ENCODE data around the gene OR2F2.

The OR2F2 gene

GRCh38 chr7:143954544-143954943 is 19.5 kb downstream of the OR2F2 start, which contains the start of gene OR2F1:
OR2F1 (plus strand) TSS chr7:143954844; CDS start chr7:143959971, 5,127 bp downstream.
- no peaks in the 10 kb centered on the region for H3K79me2 ChIP-seq (ENCODE audit: low read length)
- no peak within 1 kb of the TSS for H3K27ac ChIP-seq (ENCODE audit: low read length)
- TF ChIP-seq CTCF (IDR thresholded peaks at IDR 0.05; ENCODE audit: low read depth, low read length) (no peak), EZH2phosphoT487 (IDR thresholded peaks at IDR 0.05; ENCODE audit: low read depth) (no peak)
- H3K9ac ChIP-seq (ENCODE audit: low read length): no peak within 1 kb of the TSS
- H3K27me3 ChIP-seq (ENCODE audit: low read depth, low read length): peaks cover 24% of the 10 kb centered on the region
- no peak within 1 kb of the TSS for H3K4me2 ChIP-seq (ENCODE audit: low read length)
- H3K9me3 ChIP-seq (ENCODE audit: insufficient read depth, low read length): no peaks in the 10 kb centered on the region
- H4K20me1 ChIP-seq (ENCODE audit: insufficient read depth, low read length): no peaks in the 10 kb centered on the region
- H3K4me3 ChIP-seq (ENCODE audit: low read length): no peak within 1 kb of the TSS
- H3K4me1 ChIP-seq (ENCODE audit: low read length): no peaks in the 10 kb centered on the region
- no peak within 1 kb of the TSS for H2AFZ ChIP-seq (ENCODE audit: low read depth, low read length)
- no peaks in the 10 kb centered on the region for H3K36me3 ChIP-seq (replicated peaks; ENCODE audit: low read depth, low read length)

DNA sequence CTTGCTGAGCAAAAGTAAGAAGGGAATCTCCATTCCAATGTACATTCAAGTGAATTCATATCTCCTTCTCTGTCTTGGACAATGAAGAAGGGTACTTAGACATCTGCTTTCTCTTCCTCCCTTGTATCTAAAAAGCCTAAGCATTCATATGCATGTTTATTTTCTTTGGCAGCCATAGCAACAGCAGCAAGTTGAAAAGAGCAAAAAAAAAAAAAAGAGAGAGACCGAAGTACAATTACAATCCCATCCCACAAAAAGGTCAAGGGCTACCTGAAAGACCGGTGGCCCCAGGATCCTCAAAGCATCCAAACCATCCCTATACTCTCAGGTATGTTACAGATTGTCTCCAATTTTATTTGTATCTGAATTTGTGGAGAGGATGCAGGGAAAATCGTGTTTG is 23.7 kb downstream of the OR2F2 start:
- H3K4me2 ChIP-seq (ENCODE audit: low read length): no peak overlapping the region
- no peaks in the 10 kb centered on the region for H4K20me1 ChIP-seq (ENCODE audit: insufficient read depth, low read length)
- H3K27ac ChIP-seq (ENCODE audit: low read length): no peak overlapping the region
- H3K9ac ChIP-seq (ENCODE audit: low read length): no peak overlapping the region
- no peaks in the 10 kb centered on the region for H3K9me3 ChIP-seq (ENCODE audit: insufficient read depth, low read length)
- TF ChIP-seq CTCF (IDR thresholded peaks at IDR 0.05; ENCODE audit: low read depth, low read length) (no peak), EZH2phosphoT487 (IDR thresholded peaks at IDR 0.05; ENCODE audit: low read depth) (no peak)
- no peak overlapping the region for H2AFZ ChIP-seq (ENCODE audit: low read depth, low read length)
- no peaks in the 10 kb centered on the region for H3K4me1 ChIP-seq (ENCODE audit: low read length)
- H3K79me2 ChIP-seq (ENCODE audit: low read length): no peaks in the 10 kb centered on the region
- H3K36me3 ChIP-seq (replicated peaks; ENCODE audit: low read depth, low read length): no peaks in the 10 kb centered on the region
- H3K4me3 ChIP-seq (ENCODE audit: low read length): no peak overlapping the region
- peaks cover 19% of the 10 kb centered on the region for H3K27me3 ChIP-seq (ENCODE audit: low read depth, low read length)

DNA sequence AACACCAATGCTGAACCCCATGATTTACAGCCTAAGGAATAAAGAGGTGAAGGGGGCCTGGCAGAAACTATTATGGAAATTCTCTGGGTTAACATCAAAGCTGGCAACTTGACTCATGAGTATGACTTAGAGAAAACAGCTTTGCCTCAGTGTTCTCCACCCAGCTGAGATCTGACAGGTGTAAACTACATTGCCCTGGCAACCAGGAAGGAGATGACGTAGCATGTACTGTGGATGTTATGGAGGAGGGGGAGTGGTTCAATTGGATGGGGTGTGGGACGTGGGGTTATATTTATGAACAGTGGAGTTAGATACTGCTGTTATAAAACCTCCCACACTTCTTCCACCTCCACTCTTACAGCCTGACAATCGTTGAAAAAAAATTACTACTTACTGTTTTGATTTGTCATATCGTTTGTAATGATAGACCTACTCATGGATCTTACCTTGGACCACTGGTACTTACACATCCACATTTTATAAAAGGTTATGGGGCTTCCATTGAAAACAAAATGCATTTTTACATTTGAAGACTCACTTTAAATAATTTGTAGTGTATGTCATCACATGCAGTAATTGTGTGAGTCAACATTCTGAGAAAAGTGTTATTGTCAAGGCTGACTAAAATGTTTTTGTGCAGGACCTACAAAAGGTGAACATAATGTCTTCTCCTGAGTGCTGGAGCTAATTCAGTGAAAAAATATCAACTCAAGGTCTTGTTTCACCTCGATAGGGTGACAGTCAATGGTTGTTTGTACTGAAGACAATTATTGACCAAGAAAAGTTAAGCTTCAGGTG is 26.0 kb downstream of the OR2F2 start:
- Histone ChIP-seq H3K4me1 (ENCODE audit: low read length) (no peaks in the 10 kb centered on the region), H3K4me2 (ENCODE audit: low read length) (no peak overlapping the region), H3K4me3 (ENCODE audit: low read length) (no peak overlapping the region), H3K9ac (ENCODE audit: low read length) (no peak overlapping the region), H3K27me3 (ENCODE audit: low read depth, low read length) (peaks cover 14% of the 10 kb centered on the region), H3K79me2 (ENCODE audit: low read length) (no peaks in the 10 kb centered on the region), H4K20me1 (ENCODE audit: insufficient read depth, low read length) (no peaks in the 10 kb centered on the region), H3K36me3 (replicated peaks; ENCODE audit: low read depth, low read length) (no peaks in the 10 kb centered on the region), H3K27ac (ENCODE audit: low read length) (no peak overlapping the region), H3K9me3 (ENCODE audit: insufficient read depth, low read length) (no peaks in the 10 kb centered on the region), H2AFZ (ENCODE audit: low read depth, low read length) (no peak overlapping the region)
- TF ChIP-seq CTCF (IDR thresholded peaks at IDR 0.05; ENCODE audit: low read depth, low read length): no peak
- TF ChIP-seq EZH2phosphoT487 (IDR thresholded peaks at IDR 0.05; ENCODE audit: low read depth): no peak

DNA sequence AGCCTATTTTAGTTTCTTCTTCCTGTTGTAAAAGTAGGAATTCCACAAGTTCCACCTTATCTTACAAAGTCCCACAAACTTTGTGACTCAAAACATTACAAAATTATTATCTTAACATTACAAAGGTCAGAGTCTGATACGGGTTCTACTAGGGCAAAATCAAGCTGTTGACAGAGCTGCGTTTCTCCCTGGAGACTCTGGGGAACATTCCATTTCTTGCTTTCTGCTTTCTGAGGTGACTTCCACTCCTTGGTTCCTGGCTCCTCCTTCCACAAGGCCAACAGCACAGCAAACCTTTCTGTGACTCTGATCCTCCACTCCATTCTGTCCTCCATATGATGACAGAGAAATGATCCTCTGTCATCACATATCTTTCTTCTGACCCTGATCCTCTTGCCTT is 30.2 kb downstream of the OR2F2 start:
- no peaks in the 10 kb centered on the region for H3K4me1 ChIP-seq (ENCODE audit: low read length)

More for the DNA sequence above, 30.2 kb downstream of the OR2F2 start:
- no peak overlapping the region for H3K4me2 ChIP-seq (ENCODE audit: low read length)
- H3K79me2 ChIP-seq (ENCODE audit: low read length): no peaks in the 10 kb centered on the region
- no peaks in the 10 kb centered on the region for H3K9me3 ChIP-seq (ENCODE audit: insufficient read depth, low read length)
- TF ChIP-seq CTCF (IDR thresholded peaks at IDR 0.05; ENCODE audit: low read depth, low read length) (no peak), EZH2phosphoT487 (IDR thresholded peaks at IDR 0.05; ENCODE audit: low read depth) (no peak)
- no peak overlapping the region for H2AFZ ChIP-seq (ENCODE audit: low read depth, low read length)
- no peak overlapping the region for H3K27ac ChIP-seq (ENCODE audit: low read length)
- H4K20me1 ChIP-seq (ENCODE audit: insufficient read depth, low read length): no peaks in the 10 kb centered on the region
- no peaks in the 10 kb centered on the region for H3K36me3 ChIP-seq (replicated peaks; ENCODE audit: low read depth, low read length)
- no peak overlapping the region for H3K9ac ChIP-seq (ENCODE audit: low read length)
- no peak overlapping the region for H3K4me3 ChIP-seq (ENCODE audit: low read length)
- H3K27me3 ChIP-seq (ENCODE audit: low read depth, low read length): 0 out of 2 replicates have a peak, but pooled peaks cover 3% of the 10 kb centered on the region
